Stimulated activated CD8-positive, alpha-beta memory T cell treated with anti-CD3 and anti-CD28 coated beads, Interleukin-7, amount 100 ng/mL, for 4 hours (primary cell): ENCODE data around the gene IFT52.
"Not testable (repeated sequence)": the region's sequence is repeated elsewhere in the genome, so short reads cannot be mapped to it uniquely, and the experiment has no call there.

Experiments used
- DNase-seq, 2 donors: peaks; one replicate each; pipeline ENCODE4 v3.0.0-alpha.2; 2020; ENCODE audit warnings: low read depth in 2 of 2

IFT52 gene

DNA sequence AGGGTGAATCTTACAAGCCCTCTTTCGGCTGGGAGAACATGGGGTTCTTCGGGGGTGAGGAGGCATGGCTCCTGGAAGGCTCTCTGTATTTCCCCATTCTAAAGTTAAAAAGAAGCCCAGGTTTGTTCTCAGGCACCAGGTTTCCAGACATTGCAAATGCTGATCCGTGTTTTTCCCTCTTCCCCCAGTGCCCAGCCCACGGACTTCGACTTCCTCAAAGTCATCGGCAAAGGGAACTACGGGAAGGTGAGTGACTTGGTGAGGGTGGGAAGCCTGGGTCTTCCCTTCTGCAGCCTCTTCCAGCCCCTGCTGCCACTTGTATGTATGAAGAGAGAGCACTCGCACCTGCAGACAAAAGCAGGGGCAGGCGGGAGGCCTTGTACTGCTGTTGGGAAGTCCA lies 23.3 kb upstream of the IFT52 start:
- DNase-seq, result no peak

DNA sequence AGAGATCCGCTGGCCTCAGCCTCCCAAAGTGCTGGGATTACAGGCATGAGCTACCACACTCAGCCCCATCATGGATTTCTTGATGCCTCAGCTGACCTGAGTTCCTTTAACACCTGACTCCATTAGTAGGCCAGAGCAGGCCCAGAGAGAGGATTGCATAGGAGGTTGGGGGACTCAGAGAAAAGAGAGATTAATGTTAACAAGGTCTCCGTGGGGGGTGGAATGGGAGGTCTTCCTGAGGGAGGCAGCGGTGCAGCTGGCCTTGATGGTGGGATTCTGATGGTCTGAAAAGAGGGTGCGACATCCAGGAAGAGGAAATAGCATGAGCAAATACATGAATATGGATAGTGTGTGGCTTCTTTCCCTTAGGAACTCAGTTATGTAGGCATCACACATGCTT lies 22.0 kb upstream of the IFT52 start:
- DNase-seq, result no peak

DNA sequence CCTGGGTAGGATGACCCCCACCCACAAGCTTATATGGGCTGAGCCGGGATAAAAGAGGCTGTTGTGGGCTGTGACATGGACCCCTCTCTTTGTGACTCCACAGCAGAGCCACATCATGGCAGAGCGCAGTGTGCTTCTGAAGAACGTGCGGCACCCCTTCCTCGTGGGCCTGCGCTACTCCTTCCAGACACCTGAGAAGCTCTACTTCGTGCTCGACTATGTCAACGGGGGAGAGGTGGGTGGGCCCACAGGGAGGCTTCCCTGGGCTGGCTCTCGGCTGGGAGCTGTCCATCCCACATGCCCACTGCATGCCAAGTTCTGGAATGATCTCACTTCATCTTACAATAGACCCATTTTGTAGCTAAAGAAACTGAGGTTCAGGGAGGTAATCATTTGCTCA lies 21.5 kb upstream of the IFT52 start:
- no peak for DNase-seq

DNA sequence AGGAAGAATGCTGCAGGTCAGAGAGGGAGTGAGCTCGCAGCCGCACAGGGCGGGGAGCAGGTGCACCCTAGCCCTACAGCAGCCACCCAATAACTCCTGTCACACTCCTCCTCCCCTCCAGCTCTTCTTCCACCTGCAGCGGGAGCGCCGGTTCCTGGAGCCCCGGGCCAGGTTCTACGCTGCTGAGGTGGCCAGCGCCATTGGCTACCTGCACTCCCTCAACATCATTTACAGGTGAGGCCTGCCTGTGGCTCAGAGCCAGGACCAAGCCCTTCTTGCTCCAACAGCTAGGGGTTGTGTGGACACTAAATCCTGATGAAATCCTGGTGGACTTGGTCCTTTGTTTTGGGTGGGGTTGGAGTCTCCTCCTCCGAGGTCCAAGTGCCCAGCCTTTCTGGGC lies 20.2 kb upstream of the IFT52 start:
- DNase-seq, result no peak

DNA sequence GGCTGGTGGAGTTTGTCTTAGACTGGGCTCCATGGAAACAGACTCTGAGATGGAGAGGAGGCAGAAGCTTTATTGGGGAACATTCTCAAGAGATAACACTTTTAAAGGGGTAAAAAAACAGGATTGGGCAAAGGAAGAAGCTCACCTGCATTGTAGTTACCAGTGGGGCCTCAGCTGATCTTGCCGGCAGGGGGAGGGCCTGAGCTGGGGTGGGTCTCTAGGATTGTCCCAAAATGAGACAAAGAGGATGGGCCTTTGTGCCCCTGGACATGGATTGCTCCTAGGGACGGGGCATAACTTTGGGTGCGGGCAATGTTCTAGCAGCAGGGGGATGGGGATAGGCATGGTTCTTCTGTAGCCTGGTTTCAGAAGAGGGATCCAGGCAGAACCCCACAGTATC lies 19.4 kb upstream of the IFT52 start:
- DNase-seq, result no peak

DNA sequence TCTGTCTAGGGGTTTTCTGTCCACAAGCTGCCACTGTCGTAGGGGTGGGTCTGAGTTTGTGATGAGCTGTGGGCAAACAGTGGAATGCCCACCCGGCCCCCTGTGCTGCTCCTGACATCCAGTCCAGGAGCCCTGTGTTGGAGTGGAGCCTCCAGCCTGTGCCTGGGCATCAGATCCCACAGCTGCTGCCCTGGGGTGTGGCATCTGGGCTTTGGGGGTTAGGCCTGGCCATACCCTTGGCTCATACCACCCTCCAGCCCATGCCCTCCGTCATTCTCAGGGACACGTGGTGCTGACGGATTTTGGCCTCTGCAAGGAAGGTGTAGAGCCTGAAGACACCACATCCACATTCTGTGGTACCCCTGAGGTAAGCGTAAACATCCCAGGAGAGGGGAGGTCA lies 19.0 kb upstream of the IFT52 start:
- DNase-seq, result no peak

DNA sequence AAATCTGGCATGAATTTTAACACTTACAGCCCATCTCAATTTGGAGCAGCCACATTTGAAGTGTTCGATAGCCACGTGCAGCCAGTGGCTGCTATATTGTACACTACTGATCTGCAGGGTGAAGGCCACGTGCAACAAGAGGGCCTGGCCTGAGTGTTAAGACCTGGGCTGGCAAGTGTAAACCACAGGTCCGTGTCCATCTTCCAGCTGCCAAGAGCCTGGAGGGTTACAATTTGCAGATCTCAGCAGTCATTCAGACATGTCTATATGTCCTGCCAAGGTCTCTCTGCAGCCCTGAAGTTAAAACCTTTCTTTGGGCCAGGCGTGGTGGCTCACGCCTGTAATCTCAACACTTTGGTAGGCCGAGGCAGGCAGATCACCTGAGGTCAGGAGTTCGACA lies 17.8 kb upstream of the IFT52 start:
- no peak for DNase-seq

DNA sequence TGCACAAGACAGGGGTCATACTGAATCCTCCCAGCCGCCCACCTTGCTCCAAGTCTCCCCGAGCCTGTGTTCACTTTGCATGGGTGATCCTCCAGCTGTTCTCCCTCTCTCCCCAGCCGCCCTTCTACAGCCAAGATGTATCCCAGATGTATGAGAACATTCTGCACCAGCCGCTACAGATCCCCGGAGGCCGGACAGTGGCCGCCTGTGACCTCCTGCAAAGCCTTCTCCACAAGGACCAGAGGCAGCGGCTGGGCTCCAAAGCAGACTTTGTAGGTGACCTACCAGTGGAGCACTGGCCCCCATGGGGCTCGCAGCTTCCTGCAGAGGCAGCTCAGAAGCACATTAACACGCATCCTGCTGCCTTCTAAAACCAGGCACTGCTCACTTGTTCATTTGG lies 14.6 kb upstream of the IFT52 start:
- DNase-seq, result no peak

DNA sequence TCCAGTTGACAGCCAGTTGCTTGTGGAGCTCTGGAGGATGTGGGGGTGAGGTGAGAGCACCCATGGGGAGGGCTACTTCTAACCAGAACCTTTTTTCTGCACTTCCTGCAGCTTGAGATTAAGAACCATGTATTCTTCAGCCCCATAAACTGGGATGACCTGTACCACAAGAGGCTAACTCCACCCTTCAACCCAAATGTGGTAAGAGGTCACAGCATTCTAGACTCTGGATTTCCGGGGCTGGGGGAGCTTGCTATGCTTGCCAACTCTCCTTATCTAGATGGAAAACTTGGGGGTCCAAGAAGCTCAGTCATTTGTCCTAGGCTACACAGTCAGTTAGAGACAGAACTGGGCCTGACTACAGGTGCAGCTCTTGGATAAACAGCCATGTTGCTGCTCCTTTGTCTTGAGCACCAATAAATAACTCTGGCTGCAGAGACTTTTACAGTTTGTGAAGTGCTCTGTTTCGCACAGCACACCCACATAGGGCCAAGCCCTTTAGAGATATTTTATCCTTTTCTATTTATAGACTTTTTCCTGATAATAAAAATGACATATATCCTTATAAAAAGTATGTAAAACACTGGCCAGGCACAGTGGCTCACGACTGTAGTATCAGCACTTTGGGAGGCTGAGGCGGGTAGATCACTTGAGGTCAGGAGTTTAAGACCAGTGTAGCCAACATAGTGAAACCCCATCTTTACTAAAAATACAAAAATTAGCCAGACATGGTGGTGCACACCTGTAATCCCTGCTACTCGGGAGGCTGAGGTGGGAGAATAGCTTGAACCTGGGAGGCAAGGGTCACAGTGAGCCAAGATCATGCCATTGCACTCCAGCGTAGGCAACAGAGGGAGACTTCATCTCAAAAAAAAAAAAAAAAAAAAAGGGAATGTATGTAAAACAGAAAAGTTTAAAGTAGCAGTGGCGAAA lies 10.6 kb upstream of the IFT52 start:
- DNase-seq, result no peak

DNA sequence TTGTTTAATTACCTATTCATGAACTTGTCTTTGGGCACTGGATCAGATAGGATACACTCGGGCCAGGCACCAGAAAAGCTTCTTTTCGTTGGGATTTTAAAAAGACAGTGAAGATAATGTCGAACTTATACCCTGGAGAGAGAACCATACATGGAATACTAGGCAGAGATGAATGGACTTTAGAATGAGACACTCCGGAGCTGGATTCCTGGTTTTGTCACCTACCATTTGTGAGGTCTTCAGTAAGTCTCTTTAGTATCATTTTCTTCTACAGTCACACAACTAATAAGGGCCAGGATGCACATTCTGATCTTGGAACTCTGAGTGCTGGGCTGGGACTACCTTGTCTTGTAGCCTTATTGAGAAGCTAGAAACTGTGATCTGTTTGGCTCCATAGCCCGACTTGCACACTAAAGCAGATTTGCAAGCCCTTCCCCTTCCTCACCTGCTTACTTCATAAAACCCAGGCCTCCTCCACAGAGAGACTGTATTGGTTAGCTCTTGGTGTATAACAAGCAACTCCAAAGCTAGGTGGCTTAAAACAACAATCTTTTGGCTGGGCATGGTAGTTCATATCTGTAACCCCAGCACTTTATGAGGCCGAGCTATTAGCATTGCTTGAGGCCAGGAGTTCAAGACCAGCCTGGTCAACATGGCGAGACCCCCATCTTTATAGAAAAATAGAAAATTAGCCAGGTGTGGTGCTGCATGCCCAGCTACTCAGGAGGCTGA lies 7.4 kb upstream of the IFT52 start:
- DNase-seq, result no peak

DNA sequence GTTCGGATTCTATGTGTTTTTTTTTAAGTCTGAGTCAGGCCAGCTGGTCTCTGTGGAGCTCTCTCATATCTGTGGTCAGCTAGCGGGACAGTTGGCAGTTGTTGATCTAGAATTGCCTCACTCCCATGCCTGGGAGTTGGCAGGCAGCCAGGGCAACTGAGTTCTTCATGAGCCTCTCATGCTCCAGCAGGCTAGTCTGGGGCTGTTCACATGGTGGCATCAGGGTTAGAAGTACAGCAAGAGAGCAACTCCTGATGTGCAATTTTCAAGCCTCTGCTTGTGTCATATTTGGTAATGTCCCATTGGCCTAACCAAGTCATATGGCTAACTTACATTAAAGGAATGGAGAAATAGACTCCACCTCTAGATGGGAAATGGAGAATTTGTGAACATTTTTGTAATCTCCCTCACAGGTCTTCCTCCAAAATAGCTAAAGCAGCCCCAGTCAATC lies 6.7 kb upstream of the IFT52 start:
- no peak for DNase-seq

DNA sequence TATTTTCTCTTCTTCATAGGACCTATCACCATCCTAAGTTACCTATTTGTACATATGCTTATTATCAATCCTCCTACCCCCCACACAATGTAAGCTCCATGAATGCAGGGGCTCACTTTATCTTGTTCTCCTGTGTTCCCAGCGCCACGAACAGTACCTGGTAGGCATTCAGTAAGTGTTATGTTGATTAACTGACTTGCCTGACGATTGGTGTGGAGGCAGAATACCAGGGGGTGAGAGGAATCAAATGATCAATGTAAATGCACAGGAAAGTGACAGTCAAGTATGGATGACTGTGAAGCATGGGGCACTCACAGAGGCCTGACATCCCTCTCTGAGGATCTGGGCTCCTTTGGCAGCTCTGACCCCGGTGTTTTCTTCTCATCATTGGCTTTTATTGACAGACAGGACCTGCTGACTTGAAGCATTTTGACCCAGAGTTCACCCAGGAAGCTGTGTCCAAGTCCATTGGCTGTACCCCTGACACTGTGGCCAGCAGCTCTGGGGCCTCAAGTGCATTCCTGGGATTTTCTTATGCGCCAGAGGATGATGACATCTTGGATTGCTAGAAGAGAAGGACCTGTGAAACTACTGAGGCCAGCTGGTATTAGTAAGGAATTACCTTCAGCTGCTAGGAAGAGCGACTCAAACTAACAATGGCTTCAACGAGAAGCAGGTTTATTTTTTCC lies 6.1 kb upstream of the IFT52 start:
- DNase-seq, result no peak

DNA sequence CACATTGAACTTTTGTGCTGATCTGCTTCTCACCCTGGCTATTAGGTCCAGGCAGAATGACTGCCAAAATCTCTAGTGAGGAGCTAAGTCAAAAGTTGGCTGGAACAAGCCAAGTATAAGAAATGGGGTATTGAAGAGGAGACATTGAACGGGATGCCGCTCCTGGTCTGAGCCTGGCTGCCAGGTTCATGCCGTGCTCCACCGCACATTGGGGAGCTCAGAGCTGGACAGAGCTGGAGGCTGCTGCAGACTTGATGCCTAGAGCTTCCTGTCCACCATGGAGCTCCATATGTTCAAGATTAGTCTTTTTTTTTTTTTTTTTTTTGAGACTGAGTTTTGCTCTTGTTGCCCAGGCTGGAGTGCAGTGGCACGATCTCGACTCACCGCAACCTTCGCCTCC lies 4.1 kb upstream of the IFT52 start:
- DNase-seq, result no peak

DNA sequence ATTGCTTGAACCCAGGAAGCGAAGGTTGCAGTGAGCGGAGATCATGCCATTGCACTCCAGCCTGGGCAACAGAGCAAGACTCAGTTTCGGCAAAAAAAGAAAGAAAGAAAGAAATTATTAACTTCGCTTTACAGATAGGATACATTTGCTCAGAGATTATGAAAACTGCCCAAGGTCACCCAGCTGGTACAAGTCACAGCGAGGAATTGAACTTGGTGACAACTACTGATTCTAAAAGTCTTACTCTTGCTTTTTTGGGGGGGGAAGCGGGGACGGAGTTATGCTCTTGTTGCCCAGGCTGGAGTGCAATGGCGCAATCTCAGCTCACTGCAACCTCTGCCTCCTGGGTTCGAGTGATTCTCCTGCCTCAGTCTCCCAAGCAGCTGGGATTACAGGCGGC lies 2.2 kb upstream of the IFT52 start:
- not testable (repeated sequence) for DNase-seq

DNA sequence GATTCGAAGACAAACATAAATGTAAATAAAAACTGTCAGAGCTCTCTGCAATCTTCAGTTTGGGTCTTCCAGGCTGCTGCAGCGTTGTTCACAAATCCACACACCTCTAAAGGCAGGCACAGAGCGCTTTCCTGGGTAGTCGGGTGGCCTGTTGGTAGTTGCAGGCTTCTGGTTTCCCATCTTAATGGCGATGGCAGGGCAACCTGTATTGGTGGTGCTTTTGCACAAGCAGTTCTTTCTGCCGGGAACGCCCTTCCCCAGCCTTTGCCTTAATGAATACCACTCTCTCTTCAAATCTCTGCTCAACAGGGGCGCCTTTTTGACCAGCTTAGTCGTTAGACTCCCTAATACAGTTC lies 723 bp upstream of the IFT52 start:
- DNase-seq, result no peak

DNA sequence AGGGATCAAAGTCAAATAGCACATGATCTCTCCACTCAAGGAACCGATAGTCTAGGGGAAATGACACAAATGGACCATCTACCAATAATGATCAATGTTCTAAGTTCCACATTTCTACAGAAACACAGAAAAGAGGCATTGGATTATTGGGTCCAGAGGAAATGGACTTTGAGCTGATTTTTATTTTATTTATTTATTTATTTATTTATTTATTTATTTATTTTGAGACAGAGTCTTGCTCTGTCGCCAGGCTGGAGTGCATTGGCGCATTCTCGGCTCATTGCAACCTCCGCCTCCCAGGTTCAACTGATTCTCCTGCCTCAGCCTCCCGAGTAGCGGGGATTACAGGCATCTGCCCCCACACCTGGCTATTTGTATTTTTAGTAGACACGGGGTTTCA lies 11.2 kb downstream of the IFT52 start:
- not testable (repeated sequence) for DNase-seq

DNA sequence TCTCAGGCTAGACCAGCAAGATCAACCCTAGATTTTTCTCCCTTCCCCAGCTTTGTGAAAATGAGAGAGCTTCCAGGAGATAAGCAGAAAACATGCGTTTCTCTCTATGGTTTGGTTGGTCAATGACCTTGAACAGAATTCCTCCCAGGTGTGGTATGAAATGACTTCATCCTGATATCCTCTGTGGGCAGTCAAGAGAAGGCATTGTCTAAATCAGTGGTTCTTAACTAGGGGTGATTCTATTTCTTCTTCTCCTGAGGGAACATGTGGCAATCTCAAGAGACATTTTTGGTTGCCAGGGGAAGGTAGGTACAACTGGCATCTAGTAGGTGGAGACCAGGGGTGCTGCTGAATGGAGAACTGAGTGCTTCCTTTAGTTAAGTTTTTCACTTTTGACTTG lies 12.4 kb downstream of the IFT52 start:
- DNase-seq, result no peak

DNA sequence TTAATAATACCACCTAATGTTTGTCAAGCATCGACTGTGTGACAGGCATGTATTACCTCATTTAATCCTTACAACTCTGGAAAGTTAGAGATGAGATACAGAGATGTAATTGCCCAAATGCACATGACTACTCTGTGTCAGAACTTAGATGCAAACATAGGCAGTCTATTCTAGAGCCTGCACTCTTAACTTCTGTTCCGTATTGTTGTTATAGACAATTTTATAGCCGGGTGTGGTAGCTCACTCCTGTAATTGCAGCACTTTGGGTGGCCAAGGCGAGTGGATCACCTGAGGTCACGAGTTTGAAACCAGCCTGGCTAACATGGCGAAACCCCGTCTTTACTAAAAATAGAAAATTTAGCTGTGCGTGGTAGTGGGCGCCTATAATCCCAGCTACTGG lies 15.0 kb downstream of the IFT52 start:
- no peak for DNase-seq

DNA sequence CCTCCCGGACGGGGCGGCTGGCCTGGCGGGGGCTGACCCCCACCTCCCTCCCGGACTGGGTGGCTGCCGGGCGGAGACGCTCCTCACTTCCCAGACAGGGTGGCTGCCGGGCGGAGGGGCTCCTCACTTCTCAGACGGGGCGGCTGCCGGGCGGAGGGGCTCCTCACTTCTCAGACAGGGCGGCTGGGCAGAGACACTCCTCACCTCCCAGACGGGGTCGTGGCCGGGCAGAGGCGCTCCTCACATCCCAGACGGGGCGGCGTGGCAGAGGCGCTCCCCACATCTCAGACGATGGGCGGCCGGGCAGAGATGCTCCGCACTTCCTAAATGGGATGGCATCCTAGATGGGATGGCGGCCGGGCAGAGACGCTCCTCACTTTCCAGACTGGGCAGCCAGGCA lies 16.5 kb downstream of the IFT52 start:
- DNase-seq, result not testable (repeated sequence)

DNA sequence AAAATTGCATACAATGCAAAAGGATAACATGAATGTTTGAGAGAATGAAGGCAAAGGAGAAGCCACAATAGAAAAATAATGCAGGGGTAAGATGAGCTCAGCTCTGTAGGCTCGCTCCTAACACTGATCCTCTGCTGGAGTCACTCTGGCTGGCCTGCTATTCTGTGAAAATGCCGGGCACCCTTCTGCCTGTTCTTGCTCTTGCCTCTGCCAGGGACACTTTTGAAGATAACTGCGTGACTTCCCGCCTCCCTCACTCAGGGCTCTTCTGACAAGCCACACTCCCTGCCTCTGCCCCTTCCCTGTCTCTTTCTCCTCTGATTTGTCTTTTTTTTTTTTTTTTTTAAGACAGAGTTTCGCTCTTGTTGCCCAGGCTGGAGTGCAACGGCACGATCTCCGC lies 40.9 kb downstream of the IFT52 start:
- DNase-seq, result no peak

DNA sequence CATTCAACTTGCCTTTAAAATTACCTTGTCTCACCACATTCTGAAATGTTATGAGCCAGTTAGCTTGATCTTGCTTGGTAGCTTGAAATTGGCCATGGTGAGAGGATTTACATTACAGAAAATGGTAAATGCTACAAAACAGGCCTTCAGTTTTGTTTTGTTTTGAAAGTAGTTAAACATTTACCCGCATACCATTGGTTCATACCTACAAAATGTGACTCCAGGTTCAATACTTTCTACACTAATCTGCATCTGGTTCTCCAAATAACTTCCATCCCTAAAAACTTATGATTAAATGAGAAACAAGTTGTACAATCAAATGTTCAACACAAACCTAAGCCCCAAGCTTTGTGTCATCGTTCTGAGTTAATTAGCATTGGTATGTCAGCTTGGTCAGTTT lies 45.7 kb downstream of the IFT52 start:
- DNase-seq, result no peak

DNA sequence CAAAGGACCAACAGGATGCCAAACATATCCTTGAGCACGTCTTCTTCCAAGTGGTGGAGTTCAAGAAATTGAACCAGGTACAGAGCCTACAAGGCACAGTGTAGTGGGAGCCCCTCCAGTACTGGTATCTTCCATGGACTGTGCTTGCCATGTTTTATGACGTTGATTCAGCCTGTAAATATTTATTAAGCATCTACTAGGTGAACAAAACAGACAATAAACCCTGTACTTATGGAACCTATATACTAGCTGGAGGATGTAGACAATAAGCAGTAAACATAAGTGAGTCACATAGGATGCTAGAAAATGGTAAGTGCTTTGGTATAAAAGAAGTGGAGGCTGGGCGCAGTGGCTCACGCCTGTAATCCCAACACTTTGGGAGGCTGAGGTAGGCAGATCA lies 51.8 kb downstream of the IFT52 start:
- no peak for DNase-seq
